Measurements from ENCODE around the gene NDOR1.

Gene NDOR1

GRCh38 chr9:137167747-137168572 lies 37.5 kb upstream of the NDOR1 start:
- DNase-seq (ENCODE audit: low spot score) = no peak

- no peak for DNase-seq (ENCODE audit: low spot score)
Measured at GRCh38 chr9:137168573-137168903, 37.0 kb upstream of the NDOR1 start.

GRCh38 chr9:137168904-137169856 lies 36.3 kb upstream of the NDOR1 start:
- no peak for DNase-seq (ENCODE audit: low spot score)

GRCh38 chr9:137169896-137170358 lies 35.6 kb upstream of the NDOR1 start, which contains the start of gene LRRC26:
Gene LRRC26 (minus strand): TSS chr9:137170051. CDS start chr9:137169943, 108 bp downstream.
- DNase-seq (ENCODE audit: low spot score) = no peak

GRCh38 chr9:137170486-137171148 lies 34.9 kb upstream of the NDOR1 start:
- DNase-seq (ENCODE audit: low spot score) = no peak

GRCh38 chr9:137171149-137171900 lies 34.2 kb upstream of the NDOR1 start:
- no peak for DNase-seq (ENCODE audit: low spot score)

- DNase-seq (ENCODE audit: low spot score) = no peak
Measured at GRCh38 chr9:137172901-137173795, 32.4 kb upstream of the NDOR1 start.

GRCh38 chr9:137173796-137174664 lies 31.5 kb upstream of the NDOR1 start:
- DNase-seq (ENCODE audit: low spot score) = no peak

GRCh38 chr9:137174722-137175293 lies 30.7 kb upstream of the NDOR1 start:
- DNase-seq (ENCODE audit: low spot score) = no peak

- DNase-seq (ENCODE audit: low spot score) = no peak
Measured at GRCh38 chr9:137175345-137175961, 30.0 kb upstream of the NDOR1 start.

GRCh38 chr9:137176302-137177182 lies 29.0 kb upstream of the NDOR1 start:
- peak; percentile 12 for DNase-seq (ENCODE audit: low spot score)

- DNase-seq (ENCODE audit: low spot score) = no peak
Measured at GRCh38 chr9:137178201-137178938, 27.1 kb upstream of the NDOR1 start.

- DNase-seq (ENCODE audit: low spot score) = no peak
Measured at GRCh38 chr9:137178939-137179630, 26.4 kb upstream of the NDOR1 start.

- DNase-seq (ENCODE audit: low spot score) = no peak
Measured at GRCh38 chr9:137179761-137180160, 25.7 kb upstream of the NDOR1 start.

- DNase-seq (ENCODE audit: low spot score) = no peak
Measured at GRCh38 chr9:137180491-137180890, 25.0 kb upstream of the NDOR1 start.

- DNase-seq (ENCODE audit: low spot score) = no peak
Measured at GRCh38 chr9:137181680-137182079, 23.8 kb upstream of the NDOR1 start.
